Ovary (tissue), 9 donors: Measurements from ENCODE around the gene PUS7L. TPM values are rescaled to one million over a fixed set of nuclear protein-coding genes. Genes with fewer than 3 reads are reported as not detected.

Source experiments
- DNase-seq, 5 donors: peaks; one replicate each; pipeline ENCODE4 v3.0.0-alpha.2; 2019 to 2020
- H3K27ac ChIP-seq, 2 donors: fragments of 200-600 bp; one replicate each; pipeline versions ENCODE4 v1.5.1 to v1.8.0; 2019 to 2022
- H3K27me3 ChIP-seq: fragments of 200-600 bp; one replicate; pipeline ENCODE4 v1.8.0; 2022
- H3K36me3 ChIP-seq: fragments of 200-600 bp; sonication (generic); one replicate; pipeline ENCODE4 v1.5.1; 2019
- H3K4me1 ChIP-seq: one replicate; pipeline ENCODE4 v1.8.1; 2013; ENCODE audit warnings: mild to moderate bottlenecking, moderate library complexity; ENCODE audit not compliant: insufficient read depth
- H3K4me3 ChIP-seq: fragments of 200-600 bp; sonication (generic); one replicate; pipeline ENCODE4 v1.5.1; 2017
- H3K9me3 ChIP-seq, 2 donors: fragments of 200-600 bp in 1 of 2; sonication (generic) in 1 of 2; one replicate each; pipeline versions ENCODE4 v1.5.1 to v1.8.1; 2013 to 2019; ENCODE audit warnings: mild to moderate bottlenecking in 1 of 2, moderate library complexity in 1 of 2
- EP300 ChIP-seq: sonication (generic); formaldehyde crosslinking; IDR thresholded peaks from one replicate; pipeline ENCODE4 v1.6.1; 2017; ENCODE audit warnings: antibody characterized with exemption
- POLR2A ChIP-seq: fragments of 450-650 bp; IDR thresholded peaks from one replicate; pipeline ENCODE4 v1.6.1; 2017; ENCODE audit warnings: antibody characterized with exemption, mild to moderate bottlenecking, moderate library complexity
- WGBS, 3 donors: extraction: QIAGEN DNeasy Blood & Tissue Kit in 1 of 3; methylation state at CpG; one replicate each; pipeline versions ENCODE4 v1.1.5 to v1.1.7; 2013 to 2017; 5-methylcytosine and 5-hydroxymethylcytosine counted together
- intact Hi-C, 4 donors: fragments of 100-400 bp; cut with DNase I; formaldehyde crosslinking; loops; one replicate each; pipeline versions ENCODE4 v1.11.0 to v1.15.1; 2022 to 2023
- polyA plus RNA-seq, 2 donors: library from polyadenylated mRNA; stranded (reverse); fragments of 200-250 nt in 1 of 2; fragments of 350-450 nt in 1 of 2; fragmentation: Illumina TruSeq in 1 of 2; extraction: RNeasy Lipid Tissue Mini Kit (QIAGEN cat#74804) in 1 of 2; gene quantifications; one replicate each; pipeline ENCODE4 v1.2.3, GENCODE V29; 2013 to 2014
- total RNA-seq, 7 donors: library from RNA; depleted of rRNA in 2 of 7; stranded (reverse); fragments of >200 nt in 2 of 7; fragmentation: NEBNext Ultra II Directional in 3 of 7; extraction: Animal tissue kit (Norgen Biotek cat#: 25700) in 3 of 7; gene quantifications; one replicate each; pipeline versions ENCODE4 v1.1.0 to v1.2.4, GENCODE V29; 2016 to 2023
- TF ChIP-seq, protein P1 (sequence below), 3 donors: fragments of 450-650 bp in 2 of 3; fragments of 200-600 bp in 1 of 3; IDR thresholded peaks; one replicate each; pipeline versions ENCODE4 v1.5.1 to v1.8.0; 2016 to 2022; ENCODE audit warnings: antibody characterized with exemption in 3 of 3, mild to moderate bottlenecking in 1 of 3
- donor health status: DM: no; HTN: no; CAD: no; lungs with moderate emphysema.
- donor health status: DM: no; HTN: no; CAD: no.
- donor health status: Bipolar disorder and iron deficiency.
- donor health status: DM: yes; HTN: yes; CAD: no.
- donor health status: DM: no; HTN: no; CAD: no.
- donor health status: DM: yes; HTN: yes; CAD: no.

Gene PUS7L
- total and polyA plus RNA-seq, 9 donors = 1.6 to 25.3 (median 11.8) TPM

DNA sequence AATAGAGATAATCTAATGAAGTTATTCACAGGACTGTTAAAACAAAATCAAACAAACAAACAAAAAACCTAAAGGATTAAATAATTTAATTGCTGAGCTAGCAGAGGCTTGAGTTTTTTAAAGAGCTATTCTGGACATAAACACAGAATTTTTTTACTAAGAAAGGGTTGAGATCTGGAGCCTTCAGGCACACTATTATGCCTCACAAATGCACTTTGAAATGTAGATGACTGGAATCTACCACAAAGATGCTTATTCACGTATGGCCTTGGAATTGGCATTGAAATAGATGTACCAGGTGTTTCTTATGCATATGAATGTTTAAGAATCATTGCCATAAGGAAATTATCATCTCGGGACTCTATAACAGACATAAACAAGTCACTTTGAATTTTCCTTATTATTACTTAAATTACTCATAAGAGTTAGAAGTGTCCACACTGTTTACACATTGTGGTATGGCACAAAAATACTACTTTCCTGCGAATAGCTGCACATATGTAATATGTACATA is 21.6 kb downstream of the PUS7L start:
- intact Hi-C loops = no loop called here
- whole genome bisulfite sequencing, 3 donors = 63 to 76% (median 73%) methylated on average over 3 of the region's 3 CpGs
- no peaks in the 10 kb centered on the region for H3K9me3 ChIP-seq
- H3K36me3 ChIP-seq = no peaks in the 10 kb centered on the region
- H3K27ac ChIP-seq = no peak overlapping the region
- no peaks in the 10 kb centered on the region for H3K4me1 ChIP-seq
- TF ChIP-seq, protein P1, sequence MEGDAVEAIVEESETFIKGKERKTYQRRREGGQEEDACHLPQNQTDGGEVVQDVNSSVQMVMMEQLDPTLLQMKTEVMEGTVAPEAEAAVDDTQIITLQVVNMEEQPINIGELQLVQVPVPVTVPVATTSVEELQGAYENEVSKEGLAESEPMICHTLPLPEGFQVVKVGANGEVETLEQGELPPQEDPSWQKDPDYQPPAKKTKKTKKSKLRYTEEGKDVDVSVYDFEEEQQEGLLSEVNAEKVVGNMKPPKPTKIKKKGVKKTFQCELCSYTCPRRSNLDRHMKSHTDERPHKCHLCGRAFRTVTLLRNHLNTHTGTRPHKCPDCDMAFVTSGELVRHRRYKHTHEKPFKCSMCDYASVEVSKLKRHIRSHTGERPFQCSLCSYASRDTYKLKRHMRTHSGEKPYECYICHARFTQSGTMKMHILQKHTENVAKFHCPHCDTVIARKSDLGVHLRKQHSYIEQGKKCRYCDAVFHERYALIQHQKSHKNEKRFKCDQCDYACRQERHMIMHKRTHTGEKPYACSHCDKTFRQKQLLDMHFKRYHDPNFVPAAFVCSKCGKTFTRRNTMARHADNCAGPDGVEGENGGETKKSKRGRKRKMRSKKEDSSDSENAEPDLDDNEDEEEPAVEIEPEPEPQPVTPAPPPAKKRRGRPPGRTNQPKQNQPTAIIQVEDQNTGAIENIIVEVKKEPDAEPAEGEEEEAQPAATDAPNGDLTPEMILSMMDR (IDR thresholded peaks at IDR 0.05) = no peak
- no peak for TF ChIP-seq EP300
- no peak for TF ChIP-seq POLR2A
- H3K27me3 ChIP-seq = no peaks in the 10 kb centered on the region
- H3K4me3 ChIP-seq = no peak overlapping the region
- no peak for DNase-seq

GRCh38 chr12:43733687-43734086 is 24.9 kb downstream of the PUS7L start:
- intact Hi-C loops = no loop called here
- 87 to 93% (median 90%) methylated on average over 3 of the region's 3 CpGs for WGBS, 3 donors
- no peak overlapping the region for H3K4me3 ChIP-seq
- H3K9me3 ChIP-seq = no peaks in the 10 kb centered on the region
- H3K27me3 ChIP-seq = no peaks in the 10 kb centered on the region
- H3K4me1 ChIP-seq = no peaks in the 10 kb centered on the region
- DNase-seq = no peak
- H3K36me3 ChIP-seq = no peaks in the 10 kb centered on the region
- TF ChIP-seq EP300 = no peak
- H3K27ac ChIP-seq = no peak overlapping the region

- no peaks in the 10 kb centered on the region for H3K9me3 ChIP-seq
- intact Hi-C loops = no loop called here
- 75 to 81% (median 76%) methylated on average over 4 of the region's 4 CpGs for WGBS, 3 donors
Measured at GRCh38 chr12:43730283-43730682, 28.3 kb downstream of the PUS7L start.

GRCh38 chr12:43728698-43729097 is 29.9 kb downstream of the PUS7L start:
- Histone ChIP-seq H3K9me3 (no peaks in the 10 kb centered on the region), H3K27me3 (no peaks in the 10 kb centered on the region), H3K4me3 (no peak overlapping the region), H3K27ac (no peak overlapping the region), H3K36me3 (no peaks in the 10 kb centered on the region), H3K4me1 (no peaks in the 10 kb centered on the region)
- intact Hi-C loops = no loop called here
- DNase-seq = no peak
- no peak for TF ChIP-seq EP300
- TF ChIP-seq, protein P1 (IDR thresholded peaks at IDR 0.05) = no peak
- WGBS, 3 donors = 80 to 91% (median 84%) methylated on average over 1 of the region's 1 CpG

More at GRCh38 chr12:43730283-43730682, 28.3 kb downstream of the PUS7L start:
- Histone ChIP-seq H3K27ac (no peak overlapping the region), H3K27me3 (no peaks in the 10 kb centered on the region), H3K4me3 (no peak overlapping the region), H3K36me3 (no peaks in the 10 kb centered on the region), H3K4me1 (no peaks in the 10 kb centered on the region)
- TF ChIP-seq, protein P1 (IDR thresholded peaks at IDR 0.05) = no peak
- TF ChIP-seq EP300 (no peak), POLR2A (no peak)
- DNase-seq = no peak

DNA sequence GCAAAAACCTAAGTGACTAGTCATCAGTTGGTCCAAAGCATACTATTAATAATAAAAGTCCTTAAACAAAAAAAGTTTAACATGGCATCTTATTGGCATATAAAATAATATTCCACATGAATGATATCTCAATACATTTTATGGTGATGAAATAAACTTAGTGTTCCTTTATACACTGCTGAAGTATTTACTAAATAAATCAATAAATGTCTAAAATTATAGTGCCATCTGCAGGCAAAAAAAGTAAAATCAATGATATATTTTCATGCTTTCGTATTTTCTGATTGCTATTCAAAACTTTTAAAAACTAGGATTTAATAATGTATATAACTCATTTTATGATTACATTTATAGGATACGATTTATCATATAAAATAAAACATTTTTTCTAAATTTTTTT is 30.5 kb downstream of the PUS7L start:
- Histone ChIP-seq H3K36me3 (no peaks in the 10 kb centered on the region), H3K27ac (no peak overlapping the region), H3K4me1 (no peaks in the 10 kb centered on the region), H3K9me3 (no peaks in the 10 kb centered on the region), H3K27me3 (no peaks in the 10 kb centered on the region), H3K4me3 (no peak overlapping the region)
- intact Hi-C loops = no loop called here
- DNase-seq = no peak
- TF ChIP-seq, protein P1 (IDR thresholded peaks at IDR 0.05) = no peak
- TF ChIP-seq POLR2A (no peak), EP300 (no peak)
- 41 to 56% (median 44%) methylated on average over 2 of the region's 2 CpGs for WGBS, 3 donors
